Suprapubic skin (tissue), 4 donors: Measurements from ENCODE around the gene ENTREP3. TPM values are rescaled to one million over a fixed set of nuclear protein-coding genes. Genes with fewer than 3 reads are reported as not detected.

Experiments
- DNase-seq, 2 donors: peaks; one replicate each; pipeline ENCODE4 v3.0.0-alpha.2; 2019; ENCODE audit warnings: low spot score in 2 of 2
- H3K27ac ChIP-seq: fragments of 200-600 bp; sonication (generic); one replicate; pipeline ENCODE4 v1.5.1; 2019
- H3K27me3 ChIP-seq: fragments of 200-600 bp; sonication (generic); one replicate; pipeline ENCODE4 v1.5.1; 2019
- H3K36me3 ChIP-seq: fragments of 200-600 bp; sonication (generic); one replicate; pipeline ENCODE4 v1.5.1; 2019
- H3K4me1 ChIP-seq: fragments of 200-600 bp; sonication (generic); one replicate; pipeline ENCODE4 v1.5.1; 2019
- H3K4me3 ChIP-seq: fragments of 200-600 bp; sonication (generic); one replicate; pipeline ENCODE4 v1.5.1; 2019; ENCODE audit warnings: mild to moderate bottlenecking
- H3K9me3 ChIP-seq: fragments of 200-600 bp; sonication (generic); one replicate; pipeline ENCODE4 v1.5.1; 2019
- EP300 ChIP-seq: sonication (generic); formaldehyde crosslinking; IDR thresholded peaks from one replicate; pipeline ENCODE4 v1.6.1; 2017; ENCODE audit warnings: antibody characterized with exemption
- POLR2A ChIP-seq, 2 donors: fragments of 450-650 bp; IDR thresholded peaks; one replicate each; pipeline ENCODE4 v1.6.1; 2017; ENCODE audit warnings: antibody characterized with exemption in 2 of 2, mild to moderate bottlenecking in 2 of 2, moderate library complexity in 2 of 2
- POLR2AphosphoS5 ChIP-seq, 3 donors: sonication (generic); formaldehyde crosslinking; IDR thresholded peaks; one replicate each; pipeline ENCODE4 v1.6.1; 2017; ENCODE audit warnings: antibody characterized with exemption in 3 of 3
- WGBS: methylation state at CpG from one replicate; pipeline ENCODE4 v1.1.5; 2018; 5-methylcytosine and 5-hydroxymethylcytosine counted together
- total RNA-seq, 4 donors: library from RNA; depleted of rRNA; stranded (reverse); fragments of >200 nt; gene quantifications; one replicate each; pipeline ENCODE4 v1.1.0, GENCODE V29; 2016
- TF ChIP-seq, protein P1 (sequence below), 2 donors: fragments of 200-600 bp in 1 of 2; fragments of 450-650 bp in 1 of 2; sonication (generic) in 1 of 2; IDR thresholded peaks; one replicate each; pipeline ENCODE4 v1.5.1; 2016 to 2019; ENCODE audit warnings: antibody characterized with exemption in 2 of 2, mild to moderate bottlenecking in 1 of 2, moderate library complexity in 1 of 2

The ENTREP3 gene
- total RNA-seq, 4 donors from 2014 or later: 23.6 to 32.1 (median 25.7) TPM

DNA sequence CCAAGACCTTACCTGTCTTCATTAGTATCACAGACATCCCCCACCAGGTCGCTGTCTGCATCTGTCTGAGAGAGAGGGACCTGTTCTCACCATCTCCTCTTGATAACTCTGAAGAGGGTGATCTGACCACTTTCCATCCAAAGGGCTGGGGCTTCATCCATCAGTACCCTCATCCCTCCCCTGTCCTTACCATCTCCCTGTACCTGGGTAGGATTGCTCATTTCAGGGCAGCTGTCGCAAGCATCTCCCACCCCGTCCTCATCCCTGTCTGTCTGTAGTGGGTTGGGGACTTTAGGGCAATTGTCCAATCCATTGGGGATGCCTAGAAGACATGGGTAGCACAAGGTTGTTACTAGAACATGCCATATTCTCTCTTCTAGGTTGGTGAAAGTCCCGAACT lies 55.5 kb downstream of the ENTREP3 start:
- Histone ChIP-seq H3K36me3 (peaks cover 20% of the 10 kb centered on the region), H3K4me3 (no peak overlapping the region), H3K27me3 (no peaks in the 10 kb centered on the region), H3K27ac (no peak overlapping the region), H3K4me1 (peaks cover 12% of the 10 kb centered on the region), H3K9me3 (no peaks in the 10 kb centered on the region)
- 89% methylated on average over 4 of the region's 4 CpGs for WGBS
- no peak for TF ChIP-seq EP300
- TF ChIP-seq POLR2A (IDR thresholded peaks at IDR 0.05): no peak
- TF ChIP-seq, protein P1, sequence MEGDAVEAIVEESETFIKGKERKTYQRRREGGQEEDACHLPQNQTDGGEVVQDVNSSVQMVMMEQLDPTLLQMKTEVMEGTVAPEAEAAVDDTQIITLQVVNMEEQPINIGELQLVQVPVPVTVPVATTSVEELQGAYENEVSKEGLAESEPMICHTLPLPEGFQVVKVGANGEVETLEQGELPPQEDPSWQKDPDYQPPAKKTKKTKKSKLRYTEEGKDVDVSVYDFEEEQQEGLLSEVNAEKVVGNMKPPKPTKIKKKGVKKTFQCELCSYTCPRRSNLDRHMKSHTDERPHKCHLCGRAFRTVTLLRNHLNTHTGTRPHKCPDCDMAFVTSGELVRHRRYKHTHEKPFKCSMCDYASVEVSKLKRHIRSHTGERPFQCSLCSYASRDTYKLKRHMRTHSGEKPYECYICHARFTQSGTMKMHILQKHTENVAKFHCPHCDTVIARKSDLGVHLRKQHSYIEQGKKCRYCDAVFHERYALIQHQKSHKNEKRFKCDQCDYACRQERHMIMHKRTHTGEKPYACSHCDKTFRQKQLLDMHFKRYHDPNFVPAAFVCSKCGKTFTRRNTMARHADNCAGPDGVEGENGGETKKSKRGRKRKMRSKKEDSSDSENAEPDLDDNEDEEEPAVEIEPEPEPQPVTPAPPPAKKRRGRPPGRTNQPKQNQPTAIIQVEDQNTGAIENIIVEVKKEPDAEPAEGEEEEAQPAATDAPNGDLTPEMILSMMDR (IDR thresholded peaks at IDR 0.05): no peak
- TF ChIP-seq POLR2AphosphoS5 (IDR thresholded peaks at IDR 0.05): no peak
- DNase-seq: no peak

DNA sequence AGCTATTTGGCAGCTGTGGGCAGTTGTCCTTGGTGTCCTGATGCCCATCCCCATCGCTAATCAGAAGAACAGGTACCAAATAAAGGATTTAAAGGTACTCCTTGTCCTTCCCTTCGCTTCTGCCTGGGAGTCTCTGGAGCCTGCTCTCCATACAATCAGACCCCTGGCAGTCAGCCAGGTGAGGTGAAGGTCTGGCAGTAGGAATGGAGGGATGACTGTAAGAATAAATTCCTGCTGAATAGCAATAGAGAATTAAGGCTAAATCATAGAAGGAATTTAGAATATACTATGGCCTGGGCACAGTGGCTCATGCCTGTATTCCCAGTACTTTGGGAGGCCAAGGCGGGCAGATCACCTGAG lies 56.8 kb downstream of the ENTREP3 start:
- 95% methylated on average over 3 of the region's 3 CpGs for WGBS
- TF ChIP-seq POLR2AphosphoS5 (IDR thresholded peaks at IDR 0.05) (no peak), POLR2A (IDR thresholded peaks at IDR 0.05) (no peak)
- no peaks in the 10 kb centered on the region for H3K9me3 ChIP-seq
- H3K36me3 ChIP-seq: peaks cover 20% of the 10 kb centered on the region
- H3K4me3 ChIP-seq: no peak overlapping the region
- no peak for DNase-seq
- H3K27me3 ChIP-seq: no peaks in the 10 kb centered on the region
- H3K4me1 ChIP-seq: peaks cover 24% of the 10 kb centered on the region
- H3K27ac ChIP-seq: no peak overlapping the region

DNA sequence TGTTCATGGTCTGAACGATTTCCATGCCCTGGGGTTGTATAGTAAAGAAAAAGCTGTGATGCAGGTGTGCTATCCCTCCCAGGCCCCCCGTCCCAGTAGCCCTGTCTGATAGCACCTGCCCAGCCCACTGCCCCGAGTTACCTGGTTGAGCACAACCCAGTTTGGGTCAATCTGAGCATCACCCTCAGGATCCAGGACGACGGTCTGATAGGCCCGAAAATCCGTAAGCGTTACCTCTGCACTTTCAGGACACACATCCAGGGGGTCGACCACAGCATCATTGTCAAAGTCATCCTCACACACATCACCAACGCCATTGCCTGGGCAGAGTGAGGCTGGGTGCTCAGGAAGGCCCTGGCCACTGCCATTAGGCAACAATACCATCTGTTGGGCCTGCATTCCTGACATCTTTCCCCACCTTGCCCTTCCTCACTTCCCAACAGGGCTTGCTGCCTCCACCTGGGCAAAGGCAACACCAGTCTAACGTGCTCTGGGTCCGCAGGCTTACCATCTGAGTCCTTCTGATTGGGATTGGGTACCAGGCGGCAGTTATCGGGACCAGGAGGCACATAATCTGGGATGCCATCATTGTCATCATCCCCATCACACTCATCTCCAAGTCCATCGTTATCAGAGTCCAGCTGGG lies 57.3 kb downstream of the ENTREP3 start:
- Histone ChIP-seq H3K27ac (no peak overlapping the region), H3K27me3 (no peaks in the 10 kb centered on the region), H3K36me3 (peaks cover 20% of the 10 kb centered on the region), H3K4me1 (peaks cover 29% of the 10 kb centered on the region), H3K9me3 (no peaks in the 10 kb centered on the region), H3K4me3 (no peak overlapping the region)
- no peak for DNase-seq
- WGBS: 90% methylated on average over 15 of the region's 15 CpGs
- no peak for TF ChIP-seq EP300
- no peak for TF ChIP-seq POLR2A (IDR thresholded peaks at IDR 0.05)
- TF ChIP-seq POLR2AphosphoS5 (IDR thresholded peaks at IDR 0.05): no peak
- TF ChIP-seq, protein P1 (IDR thresholded peaks at IDR 0.05): no peak

Other genes with a start within 250 kb of the ENTREP3 start
- gene DCST2, start 221.7 kb downstream of the ENTREP3 start, total RNA-seq: 10 to 100 TPM; 13.4 to 36.0 (median 14.5) TPM
- gene DCST1, start 221.7 kb downstream of the ENTREP3 start, total RNA-seq: 1 to 10 TPM in 3 of 4 donors, under 1 TPM in 1; 0.55 to 8.2 (median 2.8) TPM
- 100 to 1,000 TPM; 304 to 327 (median 321) TPM for gene ADAM15, start 204.2 kb downstream of the ENTREP3 start, total RNA-seq
- 10 to 100 TPM; 22.4 to 44.2 (median 28.7) TPM for gene EFNA4, start 191.7 kb downstream of the ENTREP3 start, total RNA-seq
- gene EFNA3, start 176.6 kb downstream of the ENTREP3 start, total RNA-seq: 100 to 1,000 TPM in 1 of 4 donors, 10 to 100 TPM in 3; 28.8 to 104 (median 77.6) TPM
- 100 to 1,000 TPM in 3 of 4 donors, 10 to 100 TPM in 1; 88.9 to 198 (median 120) TPM for gene EFNA1, start 127.6 kb downstream of the ENTREP3 start, total RNA-seq
- 10 to 100 TPM; 27.9 to 56.1 (median 32.6) TPM for gene SLC50A1, start 119.6 kb downstream of the ENTREP3 start, total RNA-seq
- gene DPM3, start 115.0 kb downstream of the ENTREP3 start, total RNA-seq: 10 to 100 TPM; 23.7 to 43.7 (median 30.2) TPM
- gene KRTCAP2, start 82.2 kb downstream of the ENTREP3 start, total RNA-seq: 100 to 1,000 TPM in 2 of 4 donors, 10 to 100 TPM in 2; 77.1 to 180 (median 113) TPM
- gene TRIM46, start 81.6 kb downstream of the ENTREP3 start, total RNA-seq: under 1 TPM in 2 of 4 donors, not detected in 2; 0.34 to 0.80 TPM
- gene THBS3, start 47.6 kb downstream of the ENTREP3 start, total RNA-seq: 10 to 100 TPM; 21.4 to 90.8 (median 26.7) TPM
- gene MTX1, start 46.8 kb downstream of the ENTREP3 start, total RNA-seq: 10 to 100 TPM; 19.8 to 51.7 (median 36.9) TPM
- gene SCAMP3, start 6.9 kb upstream of the ENTREP3 start, total RNA-seq: 10 to 100 TPM; 45.1 to 73.3 (median 67.6) TPM
- gene CLK2, start 18.0 kb upstream of the ENTREP3 start, total RNA-seq: 10 to 100 TPM; 27.6 to 72.3 (median 36.2) TPM
- gene HCN3, start 22.0 kb upstream of the ENTREP3 start, total RNA-seq: 10 to 100 TPM in 3 of 4 donors, 1 to 10 TPM in 1; 6.6 to 12.8 (median 10.4) TPM
- 1 to 10 TPM in 3 of 4 donors, under 1 TPM in 1; 0.24 to 2.5 (median 2.1) TPM for gene PKLR, start 46.0 kb upstream of the ENTREP3 start, total RNA-seq
- gene FDPS, start 53.4 kb upstream of the ENTREP3 start, total RNA-seq: 100 to 1,000 TPM; 110 to 194 (median 147) TPM
- gene RUSC1, start 65.4 kb upstream of the ENTREP3 start, total RNA-seq: 10 to 100 TPM; 34.2 to 51.5 (median 42.8) TPM